GM23338 (cell line): ENCODE measurements around the gene TSPAN5. TPM values are rescaled to one million over a fixed set of nuclear protein-coding genes. Genes with fewer than 3 reads are reported as not detected.

ENCODE experiments used
- ATAC-seq: fragments of 200-7000 bp; cut with Tn5 transposase; 3 replicates; pipeline ENCODE4 v1.9.1; 2020
- DNase-seq: peaks from one replicate; pipeline ENCODE4 v3.0.0-alpha.2; 2015; ENCODE audit warnings: low spot score
- H2AFZ ChIP-seq: fragments of 200-600 bp; sonication (generic); 2 replicates; pipeline ENCODE4 v1.8.0; 2016; ENCODE audit warnings: antibody characterized with exemption, mild to moderate bottlenecking, moderate library complexity
- H3F3A ChIP-seq: fragments of 200-600 bp; sonication (generic); replicated peaks from 2 replicates; pipeline ENCODE4 v1.8.0; 2017; ENCODE audit warnings: antibody characterized with exemption, mixed run types, low read depth
- H3K27ac ChIP-seq: fragments of 200-600 bp; sonication (generic); 2 replicates; pipeline ENCODE4 v1.6.1; 2016; ENCODE audit warnings: low read depth
- H3K27me3 ChIP-seq: fragments of 200-600 bp; sonication (generic); 2 replicates; pipeline ENCODE4 v1.8.0; 2016; ENCODE audit warnings: mild to moderate bottlenecking, mixed run types, moderate library complexity; ENCODE audit not compliant: insufficient read depth
- H3K36me3 ChIP-seq: fragments of 200-600 bp; sonication (generic); 2 replicates; pipeline ENCODE4 v1.8.0; 2016; ENCODE audit warnings: mild to moderate bottlenecking; ENCODE audit not compliant: insufficient read depth
- H3K4me1 ChIP-seq: fragments of 200-600 bp; sonication (generic); 2 replicates; pipeline ENCODE4 v1.8.0; 2016; ENCODE audit warnings: mild to moderate bottlenecking, moderate library complexity; ENCODE audit not compliant: insufficient read depth
- H3K4me2 ChIP-seq: fragments of 200-600 bp; sonication (generic); 2 replicates; pipeline ENCODE4 v1.7.1; 2017; ENCODE audit warnings: mixed run types
- H3K4me3 ChIP-seq: fragments of 200-600 bp; sonication (generic); 2 replicates; pipeline ENCODE4 v1.6.1; 2016; ENCODE audit warnings: mixed run types
- H3K79me2 ChIP-seq: fragments of 200-600 bp; sonication (generic); replicated peaks from 2 replicates; pipeline ENCODE4 v1.8.0; 2017; ENCODE audit warnings: mild to moderate bottlenecking; ENCODE audit not compliant: insufficient read depth
- H3K9me2 ChIP-seq: fragments of 200-600 bp; sonication (generic); 2 replicates; pipeline ENCODE4 v1.8.0; 2017; ENCODE audit not compliant: insufficient read depth
- H4K20me1 ChIP-seq: fragments of 200-600 bp; sonication (generic); replicated peaks from 2 replicates; pipeline ENCODE4 v1.8.0; 2017; ENCODE audit warnings: mild to moderate bottlenecking; ENCODE audit not compliant: insufficient read depth
- H3K27ac Mint-ChIP-seq: 2 replicates; pipeline ENCODE4 v1.8.0; 2020; ENCODE audit warnings: inconsistent platforms, mild to moderate bottlenecking, moderate library complexity, mixed read lengths
- H3K27me3 Mint-ChIP-seq: 3 replicates; pipeline ENCODE4 v1.8.0; 2022; ENCODE audit warnings: low read depth, mild to moderate bottlenecking, moderate library complexity, mixed read lengths, inconsistent platforms; ENCODE audit not compliant: insufficient read depth, poor library complexity
- H3K36me3 Mint-ChIP-seq: 3 replicates; pipeline ENCODE4 v1.8.0; 2021; ENCODE audit warnings: low read depth, mild to moderate bottlenecking, inconsistent platforms, moderate library complexity, mixed read lengths
- H3K4me1 Mint-ChIP-seq: 3 replicates; pipeline ENCODE4 v1.8.0; 2020; ENCODE audit warnings: mild to moderate bottlenecking, inconsistent platforms, mixed read lengths
- H3K4me3 Mint-ChIP-seq: 3 replicates; pipeline ENCODE4 v1.8.0; 2021; ENCODE audit warnings: moderate library complexity, mild to moderate bottlenecking, inconsistent platforms, mixed read lengths
- H3K9me3 Mint-ChIP-seq: 3 replicates; pipeline ENCODE4 v1.8.0; 2020; ENCODE audit warnings: moderate library complexity, mild to moderate bottlenecking, inconsistent platforms, mixed read lengths
- EZH2 ChIP-seq: fragments of 200-600 bp; sonication (generic); IDR thresholded peaks from one replicate; pipeline ENCODE4 v1.8.0; 2017; ENCODE audit warnings: antibody characterized with exemption, mild to moderate bottlenecking, low read depth; ENCODE audit not compliant: unreplicated experiment
- JUNB ChIP-seq: IDR thresholded peaks from one replicate; pipeline ENCODE4 v1.6.1; 2016; ENCODE audit warnings: antibody characterized with exemption; ENCODE audit not compliant: unreplicated experiment
- NANOG ChIP-seq: IDR thresholded peaks from 2 replicates; pipeline ENCODE4 v1.6.1; 2016; ENCODE audit warnings: antibody characterized with exemption, borderline replicate concordance
- POLR2AphosphoS5 ChIP-seq: IDR thresholded peaks from 2 replicates; pipeline ENCODE4 v1.6.1; 2016; ENCODE audit warnings: antibody characterized with exemption, low read depth
- STAT1 ChIP-seq: IDR thresholded peaks from one replicate; pipeline ENCODE4 v1.6.1; 2016; ENCODE audit warnings: antibody characterized with exemption; ENCODE audit not compliant: unreplicated experiment
- ZNF114 ChIP-seq: fragments of 250-450 bp; sonication (Bioruptor Pico); IDR thresholded peaks from 2 replicates; pipeline ENCODE4 v1.5.0; 2020; ENCODE audit warnings: mild to moderate bottlenecking, moderate library complexity
- polyA plus RNA-seq: library from polyadenylated mRNA; unstranded; fragments of >200 nt; fragmentation: Nextera tagmentation; extraction: Ambion mirVana; gene quantifications from 2 replicates; pipeline ENCODE4 v1.2.1, GENCODE V29; 2016
- total RNA-seq: library from RNA; depleted of rRNA; stranded (reverse); fragments of >200 nt; shearing (Covaris generic); gene quantifications from 2 replicates; pipeline ENCODE4 v1.2.3, GENCODE V29; 2014
- TF ChIP-seq, protein P1 (sequence below): fragments of 250-450 bp; sonication (Bioruptor Pico); IDR thresholded peaks from 2 replicates; pipeline ENCODE4 v1.5.0; 2020; ENCODE audit warnings: mild to moderate bottlenecking, moderate library complexity
- TF ChIP-seq, protein P2 (sequence below), 2 experiments: fragments of 200-600 bp in 1 of 2; sonication (generic) in 1 of 2; conservative IDR thresholded peaks; 2 replicates each; pipeline versions ENCODE4 v1.5.1 to v1.6.1; 2016 to 2017; ENCODE audit warnings: antibody characterized with exemption in 2 of 2, low read depth in 2 of 2, mild to moderate bottlenecking in 2 of 2, moderate library complexity in 1 of 2
- TF ChIP-seq, protein P3 (sequence below): IDR thresholded peaks from 2 replicates; pipeline ENCODE4 v1.6.1; 2016; ENCODE audit warnings: antibody characterized with exemption
- TF ChIP-seq, protein P4 (sequence below): IDR thresholded peaks from one replicate; pipeline ENCODE4 v1.6.1; 2018; ENCODE audit warnings: antibody characterized with exemption; ENCODE audit not compliant: unreplicated experiment

Gene TSPAN5
- total and polyA plus RNA-seq, 2 experiments from 2014 or later: 18.6 to 21.5 TPM

DNA sequence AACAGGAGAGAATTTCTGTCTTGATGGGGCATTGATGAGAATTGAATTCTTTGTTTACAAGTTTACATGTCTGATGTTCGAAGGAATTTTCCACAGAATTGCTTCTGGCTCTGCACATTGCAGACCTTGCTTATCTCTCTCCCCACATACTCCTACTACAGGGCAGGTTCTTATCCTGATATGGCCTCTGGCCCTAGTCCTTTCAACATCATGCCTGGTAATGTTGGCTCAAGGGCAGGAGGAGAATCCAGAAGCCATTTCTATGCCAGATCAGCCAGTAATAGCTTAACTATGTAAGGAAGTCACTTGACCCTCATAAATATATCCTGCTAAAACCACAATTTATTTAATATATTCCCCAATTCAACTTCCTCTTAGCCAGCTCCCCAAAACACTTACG is 24.3 kb upstream of the TSPAN5 start:
- TF ChIP-seq JUNB: no peak
- no peak for TF ChIP-seq EZH2
- no peak for TF ChIP-seq POLR2AphosphoS5
- no peak for TF ChIP-seq STAT1
- TF ChIP-seq, protein P1, sequence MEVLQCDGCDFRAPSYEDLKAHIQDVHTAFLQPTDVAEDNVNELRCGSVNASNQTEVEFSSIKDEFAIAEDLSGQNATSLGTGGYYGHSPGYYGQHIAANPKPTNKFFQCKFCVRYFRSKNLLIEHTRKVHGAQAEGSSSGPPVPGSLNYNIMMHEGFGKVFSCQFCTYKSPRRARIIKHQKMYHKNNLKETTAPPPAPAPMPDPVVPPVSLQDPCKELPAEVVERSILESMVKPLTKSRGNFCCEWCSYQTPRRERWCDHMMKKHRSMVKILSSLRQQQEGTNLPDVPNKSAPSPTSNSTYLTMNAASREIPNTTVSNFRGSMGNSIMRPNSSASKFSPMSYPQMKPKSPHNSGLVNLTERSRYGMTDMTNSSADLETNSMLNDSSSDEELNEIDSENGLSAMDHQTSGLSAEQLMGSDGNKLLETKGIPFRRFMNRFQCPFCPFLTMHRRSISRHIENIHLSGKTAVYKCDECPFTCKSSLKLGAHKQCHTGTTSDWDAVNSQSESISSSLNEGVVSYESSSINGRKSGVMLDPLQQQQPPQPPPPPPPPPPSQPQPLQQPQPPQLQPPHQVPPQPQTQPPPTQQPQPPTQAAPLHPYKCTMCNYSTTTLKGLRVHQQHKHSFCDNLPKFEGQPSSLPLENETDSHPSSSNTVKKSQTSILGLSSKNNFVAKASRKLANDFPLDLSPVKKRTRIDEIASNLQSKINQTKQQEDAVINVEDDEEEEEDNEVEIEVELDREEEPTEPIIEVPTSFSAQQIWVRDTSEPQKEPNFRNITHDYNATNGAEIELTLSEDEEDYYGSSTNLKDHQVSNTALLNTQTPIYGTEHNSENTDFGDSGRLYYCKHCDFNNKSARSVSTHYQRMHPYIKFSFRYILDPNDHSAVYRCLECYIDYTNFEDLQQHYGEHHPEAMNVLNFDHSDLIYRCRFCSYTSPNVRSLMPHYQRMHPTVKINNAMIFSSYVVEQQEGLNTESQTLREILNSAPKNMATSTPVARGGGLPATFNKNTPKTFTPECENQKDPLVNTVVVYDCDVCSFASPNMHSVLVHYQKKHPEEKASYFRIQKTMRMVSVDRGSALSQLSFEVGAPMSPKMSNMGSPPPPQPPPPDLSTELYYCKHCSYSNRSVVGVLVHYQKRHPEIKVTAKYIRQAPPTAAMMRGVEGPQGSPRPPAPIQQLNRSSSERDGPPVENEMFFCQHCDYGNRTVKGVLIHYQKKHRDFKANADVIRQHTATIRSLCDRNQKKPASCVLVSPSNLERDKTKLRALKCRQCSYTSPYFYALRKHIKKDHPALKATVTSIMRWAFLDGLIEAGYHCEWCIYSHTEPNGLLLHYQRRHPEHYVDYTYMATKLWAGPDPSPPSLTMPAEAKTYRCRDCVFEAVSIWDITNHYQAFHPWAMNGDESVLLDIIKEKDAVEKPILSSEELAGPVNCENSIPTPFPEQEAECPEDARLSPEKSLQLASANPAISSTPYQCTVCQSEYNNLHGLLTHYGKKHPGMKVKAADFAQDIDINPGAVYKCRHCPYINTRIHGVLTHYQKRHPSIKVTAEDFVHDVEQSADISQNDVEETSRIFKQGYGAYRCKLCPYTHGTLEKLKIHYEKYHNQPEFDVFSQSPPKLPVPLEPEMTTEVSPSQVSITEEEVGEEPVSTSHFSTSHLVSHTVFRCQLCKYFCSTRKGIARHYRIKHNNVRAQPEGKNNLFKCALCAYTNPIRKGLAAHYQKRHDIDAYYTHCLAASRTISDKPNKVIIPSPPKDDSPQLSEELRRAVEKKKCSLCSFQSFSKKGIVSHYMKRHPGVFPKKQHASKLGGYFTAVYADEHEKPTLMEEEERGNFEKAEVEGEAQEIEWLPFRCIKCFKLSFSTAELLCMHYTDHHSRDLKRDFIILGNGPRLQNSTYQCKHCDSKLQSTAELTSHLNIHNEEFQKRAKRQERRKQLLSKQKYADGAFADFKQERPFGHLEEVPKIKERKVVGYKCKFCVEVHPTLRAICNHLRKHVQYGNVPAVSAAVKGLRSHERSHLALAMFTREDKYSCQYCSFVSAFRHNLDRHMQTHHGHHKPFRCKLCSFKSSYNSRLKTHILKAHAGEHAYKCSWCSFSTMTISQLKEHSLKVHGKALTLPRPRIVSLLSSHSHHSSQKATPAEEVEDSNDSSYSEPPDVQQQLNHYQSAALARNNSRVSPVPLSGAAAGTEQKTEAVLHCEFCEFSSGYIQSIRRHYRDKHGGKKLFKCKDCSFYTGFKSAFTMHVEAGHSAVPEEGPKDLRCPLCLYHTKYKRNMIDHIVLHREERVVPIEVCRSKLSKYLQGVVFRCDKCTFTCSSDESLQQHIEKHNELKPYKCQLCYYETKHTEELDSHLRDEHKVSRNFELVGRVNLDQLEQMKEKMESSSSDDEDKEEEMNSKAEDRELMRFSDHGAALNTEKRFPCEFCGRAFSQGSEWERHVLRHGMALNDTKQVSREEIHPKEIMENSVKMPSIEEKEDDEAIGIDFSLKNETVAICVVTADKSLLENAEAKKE (CRISPR knock-in tag): no peak
- TF ChIP-seq ZNF114: no peak
- TF ChIP-seq NANOG: no peak
- TF ChIP-seq, protein P2, sequence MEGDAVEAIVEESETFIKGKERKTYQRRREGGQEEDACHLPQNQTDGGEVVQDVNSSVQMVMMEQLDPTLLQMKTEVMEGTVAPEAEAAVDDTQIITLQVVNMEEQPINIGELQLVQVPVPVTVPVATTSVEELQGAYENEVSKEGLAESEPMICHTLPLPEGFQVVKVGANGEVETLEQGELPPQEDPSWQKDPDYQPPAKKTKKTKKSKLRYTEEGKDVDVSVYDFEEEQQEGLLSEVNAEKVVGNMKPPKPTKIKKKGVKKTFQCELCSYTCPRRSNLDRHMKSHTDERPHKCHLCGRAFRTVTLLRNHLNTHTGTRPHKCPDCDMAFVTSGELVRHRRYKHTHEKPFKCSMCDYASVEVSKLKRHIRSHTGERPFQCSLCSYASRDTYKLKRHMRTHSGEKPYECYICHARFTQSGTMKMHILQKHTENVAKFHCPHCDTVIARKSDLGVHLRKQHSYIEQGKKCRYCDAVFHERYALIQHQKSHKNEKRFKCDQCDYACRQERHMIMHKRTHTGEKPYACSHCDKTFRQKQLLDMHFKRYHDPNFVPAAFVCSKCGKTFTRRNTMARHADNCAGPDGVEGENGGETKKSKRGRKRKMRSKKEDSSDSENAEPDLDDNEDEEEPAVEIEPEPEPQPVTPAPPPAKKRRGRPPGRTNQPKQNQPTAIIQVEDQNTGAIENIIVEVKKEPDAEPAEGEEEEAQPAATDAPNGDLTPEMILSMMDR (conservative IDR thresholded peaks at IDR 0.05; ENCODE audit: low read depth in 2 of 2): no peak
- TF ChIP-seq, protein P3, sequence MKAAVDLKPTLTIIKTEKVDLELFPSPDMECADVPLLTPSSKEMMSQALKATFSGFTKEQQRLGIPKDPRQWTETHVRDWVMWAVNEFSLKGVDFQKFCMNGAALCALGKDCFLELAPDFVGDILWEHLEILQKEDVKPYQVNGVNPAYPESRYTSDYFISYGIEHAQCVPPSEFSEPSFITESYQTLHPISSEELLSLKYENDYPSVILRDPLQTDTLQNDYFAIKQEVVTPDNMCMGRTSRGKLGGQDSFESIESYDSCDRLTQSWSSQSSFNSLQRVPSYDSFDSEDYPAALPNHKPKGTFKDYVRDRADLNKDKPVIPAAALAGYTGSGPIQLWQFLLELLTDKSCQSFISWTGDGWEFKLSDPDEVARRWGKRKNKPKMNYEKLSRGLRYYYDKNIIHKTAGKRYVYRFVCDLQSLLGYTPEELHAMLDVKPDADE: no peak
- TF ChIP-seq, protein P4, sequence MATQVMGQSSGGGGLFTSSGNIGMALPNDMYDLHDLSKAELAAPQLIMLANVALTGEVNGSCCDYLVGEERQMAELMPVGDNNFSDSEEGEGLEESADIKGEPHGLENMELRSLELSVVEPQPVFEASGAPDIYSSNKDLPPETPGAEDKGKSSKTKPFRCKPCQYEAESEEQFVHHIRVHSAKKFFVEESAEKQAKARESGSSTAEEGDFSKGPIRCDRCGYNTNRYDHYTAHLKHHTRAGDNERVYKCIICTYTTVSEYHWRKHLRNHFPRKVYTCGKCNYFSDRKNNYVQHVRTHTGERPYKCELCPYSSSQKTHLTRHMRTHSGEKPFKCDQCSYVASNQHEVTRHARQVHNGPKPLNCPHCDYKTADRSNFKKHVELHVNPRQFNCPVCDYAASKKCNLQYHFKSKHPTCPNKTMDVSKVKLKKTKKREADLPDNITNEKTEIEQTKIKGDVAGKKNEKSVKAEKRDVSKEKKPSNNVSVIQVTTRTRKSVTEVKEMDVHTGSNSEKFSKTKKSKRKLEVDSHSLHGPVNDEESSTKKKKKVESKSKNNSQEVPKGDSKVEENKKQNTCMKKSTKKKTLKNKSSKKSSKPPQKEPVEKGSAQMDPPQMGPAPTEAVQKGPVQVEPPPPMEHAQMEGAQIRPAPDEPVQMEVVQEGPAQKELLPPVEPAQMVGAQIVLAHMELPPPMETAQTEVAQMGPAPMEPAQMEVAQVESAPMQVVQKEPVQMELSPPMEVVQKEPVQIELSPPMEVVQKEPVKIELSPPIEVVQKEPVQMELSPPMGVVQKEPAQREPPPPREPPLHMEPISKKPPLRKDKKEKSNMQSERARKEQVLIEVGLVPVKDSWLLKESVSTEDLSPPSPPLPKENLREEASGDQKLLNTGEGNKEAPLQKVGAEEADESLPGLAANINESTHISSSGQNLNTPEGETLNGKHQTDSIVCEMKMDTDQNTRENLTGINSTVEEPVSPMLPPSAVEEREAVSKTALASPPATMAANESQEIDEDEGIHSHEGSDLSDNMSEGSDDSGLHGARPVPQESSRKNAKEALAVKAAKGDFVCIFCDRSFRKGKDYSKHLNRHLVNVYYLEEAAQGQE: no peak
- Mint-ChIP-seq H3K36me3 (no peaks in the 10 kb centered on the region), H3K27me3 (no peaks in the 10 kb centered on the region)

More for the DNA sequence above, 24.3 kb upstream of the TSPAN5 start:
- ATAC-seq (no peak), DNase-seq (no peak)
- no peak overlapping the region for H2AFZ ChIP-seq
- Mint-ChIP-seq H3K9me3 (no peaks in the 10 kb centered on the region), H3K27ac (no peak overlapping the region), H3K4me3 (no peak overlapping the region), H3K4me1 (peaks cover 17% of the 10 kb centered on the region)
- H3K4me3 ChIP-seq: no peak overlapping the region
- no peak overlapping the region for H3K4me2 ChIP-seq
- H3K9me2 ChIP-seq: no peaks in the 10 kb centered on the region
- H3K27me3 ChIP-seq: no peaks in the 10 kb centered on the region
- H3K4me1 ChIP-seq: peaks cover 10% of the 10 kb centered on the region
- no peak overlapping the region for H3K27ac ChIP-seq
- no peaks in the 10 kb centered on the region for H3K36me3 ChIP-seq
- no peaks in the 10 kb centered on the region for H4K20me1 ChIP-seq
- H3F3A ChIP-seq: no peaks in the 10 kb centered on the region
- no peaks in the 10 kb centered on the region for H3K79me2 ChIP-seq
